ENCODE measurements around the gene PRICKLE1.

Gene PRICKLE1

GRCh38 chr12:42496886-42497285 lies 92.7 kb downstream of the PRICKLE1 start:
- no peak for DNase-seq (ENCODE audit: extremely low read depth in 1 of 2, low read depth in 1 of 2)

GRCh38 chr12:42495244-42495643 lies 94.3 kb downstream of the PRICKLE1 start:
- DNase-seq (ENCODE audit: extremely low read depth in 1 of 2, low read depth in 1 of 2), result no peak

- no peak for DNase-seq (ENCODE audit: extremely low read depth in 1 of 2, low read depth in 1 of 2)
Measured at GRCh38 chr12:42492267-42492666, 97.3 kb downstream of the PRICKLE1 start.

- DNase-seq (ENCODE audit: extremely low read depth in 1 of 2, low read depth in 1 of 2), result no peak
Measured at GRCh38 chr12:42490261-42490842, 99.2 kb downstream of the PRICKLE1 start.

- DNase-seq (ENCODE audit: extremely low read depth in 1 of 2, low read depth in 1 of 2), result no peak
Measured at GRCh38 chr12:42486407-42486806, 103.1 kb downstream of the PRICKLE1 start.

GRCh38 chr12:42485823-42486222 lies 103.7 kb downstream of the PRICKLE1 start:
- DNase-seq (ENCODE audit: extremely low read depth in 1 of 2, low read depth in 1 of 2), result no peak

GRCh38 chr12:42484996-42485395 lies 104.5 kb downstream of the PRICKLE1 start:
- DNase-seq (ENCODE audit: extremely low read depth in 1 of 2, low read depth in 1 of 2), result no peak

GRCh38 chr12:42483521-42483790 lies 106.1 kb downstream of the PRICKLE1 start:
- peak in 1 of 2 donors; percentile 4 for DNase-seq (ENCODE audit: extremely low read depth in 1 of 2, low read depth in 1 of 2)

GRCh38 chr12:42482748-42483520 lies 106.6 kb downstream of the PRICKLE1 start:
- DNase-seq (ENCODE audit: extremely low read depth in 1 of 2, low read depth in 1 of 2), result peak in 1 of 2 donors; percentile 17

GRCh38 chr12:42482041-42482747 lies 107.4 kb downstream of the PRICKLE1 start:
- DNase-seq (ENCODE audit: extremely low read depth in 1 of 2, low read depth in 1 of 2), result no peak

GRCh38 chr12:42481368-42481767 lies 108.2 kb downstream of the PRICKLE1 start:
- no peak for DNase-seq (ENCODE audit: extremely low read depth in 1 of 2, low read depth in 1 of 2)

GRCh38 chr12:42477941-42478340 lies 111.6 kb downstream of the PRICKLE1 start:
- DNase-seq (ENCODE audit: extremely low read depth in 1 of 2, low read depth in 1 of 2), result no peak

GRCh38 chr12:42475106-42475505 lies 114.4 kb downstream of the PRICKLE1 start:
- no peak for DNase-seq (ENCODE audit: extremely low read depth in 1 of 2, low read depth in 1 of 2)

GRCh38 chr12:42474391-42474790 lies 115.2 kb downstream of the PRICKLE1 start:
- DNase-seq (ENCODE audit: extremely low read depth in 1 of 2, low read depth in 1 of 2), result no peak

GRCh38 chr12:42473561-42473960 lies 116.0 kb downstream of the PRICKLE1 start:
- no peak for DNase-seq (ENCODE audit: extremely low read depth in 1 of 2, low read depth in 1 of 2)

- no peak for DNase-seq (ENCODE audit: extremely low read depth in 1 of 2, low read depth in 1 of 2)
Measured at GRCh38 chr12:42473130-42473529, 116.4 kb downstream of the PRICKLE1 start.

- DNase-seq (ENCODE audit: extremely low read depth in 1 of 2, low read depth in 1 of 2), result no peak
Measured at GRCh38 chr12:42472376-42472775, 117.2 kb downstream of the PRICKLE1 start.

GRCh38 chr12:42469355-42470175 lies 120.0 kb downstream of the PRICKLE1 start:
- DNase-seq (ENCODE audit: extremely low read depth in 1 of 2, low read depth in 1 of 2), result no peak

GRCh38 chr12:42468921-42469320 lies 120.6 kb downstream of the PRICKLE1 start:
- DNase-seq (ENCODE audit: extremely low read depth in 1 of 2, low read depth in 1 of 2), result no peak

GRCh38 chr12:42468341-42468821 lies 121.2 kb downstream of the PRICKLE1 start:
- no peak for DNase-seq (ENCODE audit: extremely low read depth in 1 of 2, low read depth in 1 of 2)

GRCh38 chr12:42463671-42464070 lies 125.9 kb downstream of the PRICKLE1 start:
- DNase-seq (ENCODE audit: extremely low read depth in 1 of 2, low read depth in 1 of 2), result no peak
